22Rv1 (cell line): ENCODE measurements around the gene CRMP1.

Source experiments
- ZFX ChIP-seq: fragments of 450-650 bp; IDR thresholded peaks from 2 replicates; pipeline ENCODE4 v1.6.1; 2017; ENCODE audit warnings: antibody characterized with exemption, borderline replicate concordance
- TF ChIP-seq, protein P1 (sequence below): fragments of 450-650 bp; IDR thresholded peaks from 2 replicates; pipeline ENCODE4 v1.5.1; 2017; ENCODE audit warnings: mild to moderate bottlenecking

DNA sequence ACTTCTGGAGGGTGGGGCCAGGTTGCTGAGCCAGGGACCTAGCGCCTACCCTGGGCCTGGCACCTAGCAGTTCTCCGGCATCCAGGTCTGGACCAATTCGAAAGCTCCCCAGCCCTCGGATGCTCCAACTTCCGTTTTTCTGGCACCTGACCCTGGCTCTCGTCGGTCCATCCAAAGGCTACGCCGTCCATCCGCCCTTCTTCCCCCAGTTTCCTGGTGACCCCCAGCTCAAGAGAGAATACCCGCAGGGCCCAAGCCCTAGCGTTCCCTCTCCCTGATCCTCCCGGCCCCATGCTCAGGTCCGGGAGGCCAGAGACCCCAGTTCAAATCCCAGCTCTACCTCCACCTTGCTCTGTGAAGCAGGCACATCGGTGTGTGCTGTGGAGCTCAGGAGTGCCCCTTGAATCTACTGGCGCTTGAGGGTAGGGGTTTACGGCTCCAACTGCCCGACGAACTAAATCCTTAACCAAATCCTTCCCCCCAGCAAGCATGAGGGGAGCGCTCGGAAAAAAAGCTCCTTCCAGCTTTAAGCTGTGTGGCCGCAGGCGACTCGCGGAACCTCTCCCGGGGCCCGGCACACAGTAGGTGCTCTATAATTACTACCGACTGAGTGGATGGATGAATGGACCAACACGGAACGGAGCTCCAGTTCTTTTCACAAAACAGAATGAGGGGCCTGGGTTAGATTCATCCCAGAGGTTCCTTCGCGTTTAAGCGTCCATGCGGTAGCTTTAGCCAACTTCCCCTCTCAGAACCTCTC is 1.1 kb downstream of the CRMP1 start:
- TF ChIP-seq, protein P1, sequence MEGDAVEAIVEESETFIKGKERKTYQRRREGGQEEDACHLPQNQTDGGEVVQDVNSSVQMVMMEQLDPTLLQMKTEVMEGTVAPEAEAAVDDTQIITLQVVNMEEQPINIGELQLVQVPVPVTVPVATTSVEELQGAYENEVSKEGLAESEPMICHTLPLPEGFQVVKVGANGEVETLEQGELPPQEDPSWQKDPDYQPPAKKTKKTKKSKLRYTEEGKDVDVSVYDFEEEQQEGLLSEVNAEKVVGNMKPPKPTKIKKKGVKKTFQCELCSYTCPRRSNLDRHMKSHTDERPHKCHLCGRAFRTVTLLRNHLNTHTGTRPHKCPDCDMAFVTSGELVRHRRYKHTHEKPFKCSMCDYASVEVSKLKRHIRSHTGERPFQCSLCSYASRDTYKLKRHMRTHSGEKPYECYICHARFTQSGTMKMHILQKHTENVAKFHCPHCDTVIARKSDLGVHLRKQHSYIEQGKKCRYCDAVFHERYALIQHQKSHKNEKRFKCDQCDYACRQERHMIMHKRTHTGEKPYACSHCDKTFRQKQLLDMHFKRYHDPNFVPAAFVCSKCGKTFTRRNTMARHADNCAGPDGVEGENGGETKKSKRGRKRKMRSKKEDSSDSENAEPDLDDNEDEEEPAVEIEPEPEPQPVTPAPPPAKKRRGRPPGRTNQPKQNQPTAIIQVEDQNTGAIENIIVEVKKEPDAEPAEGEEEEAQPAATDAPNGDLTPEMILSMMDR: no peak
- TF ChIP-seq ZFX: no peak
